ENCODE data around the gene FAM209A.
A peak's percentile ranks its signal among the peaks of the same experiment; 100 is the strongest.
"Not testable (repeated sequence)": the region's sequence is repeated elsewhere in the genome, so short reads cannot be mapped to it uniquely, and the experiment has no call there.

Gene FAM209A, protein sequence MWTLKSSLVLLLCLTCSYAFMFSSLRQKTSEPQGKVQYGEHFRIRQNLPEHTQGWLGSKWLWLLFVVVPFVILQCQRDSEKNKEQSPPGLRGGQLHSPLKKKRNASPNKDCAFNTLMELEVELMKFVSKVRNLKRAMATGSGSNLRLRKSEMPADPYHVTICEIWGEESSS

GRCh38 chr20:56524444-56524843, at the start of gene FAM209A:
FAM209A (plus strand) TSS chr20:56524744; CDS start chr20:56524809, 65 bp downstream.
- DNase-seq: not testable (repeated sequence)

- DNase-seq: no peak
These were observed 40.6 kb upstream of the FAM209A start for GRCh38 chr20:56483970-56484369.

DNA sequence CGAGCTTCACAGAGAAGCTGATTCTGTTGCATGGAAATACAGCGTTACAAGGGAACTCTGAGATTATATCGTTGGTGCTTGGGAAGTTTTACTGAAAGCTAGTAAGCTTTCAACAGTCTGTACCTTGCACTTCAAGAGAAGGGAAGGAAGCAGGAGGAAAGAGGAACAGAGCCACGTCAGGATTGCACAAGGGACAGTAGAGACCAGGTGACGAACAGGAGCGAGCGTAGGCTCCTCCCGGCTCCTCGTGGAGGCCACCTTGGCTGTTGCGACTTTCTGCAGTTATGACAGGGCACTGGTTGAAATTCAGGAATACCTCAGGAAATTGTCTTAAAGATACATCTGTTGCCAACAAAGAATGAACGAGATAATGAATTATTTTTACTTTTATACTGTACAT, 37.3 kb upstream of the FAM209A start:
- DNase-seq: no peak

DNA sequence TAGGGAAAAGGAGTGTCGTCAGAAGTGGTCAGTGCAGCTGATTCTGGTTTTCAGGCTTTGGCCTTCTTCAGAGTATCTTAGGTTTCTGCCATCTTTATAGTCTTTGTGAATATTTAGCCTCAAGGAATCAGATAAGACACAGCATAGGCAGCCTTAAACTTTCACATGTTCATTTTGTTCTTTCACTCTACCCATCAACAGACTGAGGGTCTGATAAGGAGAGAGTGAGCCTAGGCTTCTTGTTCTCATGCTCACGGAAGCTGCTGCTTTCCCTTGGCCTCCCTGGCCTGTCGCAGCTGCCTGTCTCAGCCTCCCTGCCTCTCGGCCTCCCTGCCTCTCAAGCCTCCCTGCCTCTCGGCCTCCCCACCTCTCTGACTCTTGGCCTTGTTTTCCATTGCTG, 36.0 kb upstream of the FAM209A start:
- DNase-seq: no peak

DNA sequence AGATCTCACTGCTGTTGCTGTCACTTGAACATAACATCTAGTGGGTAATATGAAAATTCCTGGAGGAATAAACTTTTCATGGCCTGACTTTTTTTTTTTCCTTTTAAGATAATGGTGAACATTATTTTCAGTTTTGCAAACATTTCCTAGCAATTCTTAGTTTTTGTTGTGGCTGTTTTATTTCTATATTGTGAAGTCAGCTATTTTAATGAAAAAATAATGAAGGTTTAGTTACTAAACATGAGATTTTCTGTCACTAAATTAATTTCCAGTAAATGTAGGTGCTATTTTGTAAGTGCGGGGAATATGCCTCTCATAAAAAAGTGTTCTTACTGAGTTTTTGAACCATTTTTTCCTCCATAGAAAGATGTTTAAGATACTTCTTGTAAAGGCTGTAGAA, 23.4 kb upstream of the FAM209A start:
- no peak for DNase-seq

DNA sequence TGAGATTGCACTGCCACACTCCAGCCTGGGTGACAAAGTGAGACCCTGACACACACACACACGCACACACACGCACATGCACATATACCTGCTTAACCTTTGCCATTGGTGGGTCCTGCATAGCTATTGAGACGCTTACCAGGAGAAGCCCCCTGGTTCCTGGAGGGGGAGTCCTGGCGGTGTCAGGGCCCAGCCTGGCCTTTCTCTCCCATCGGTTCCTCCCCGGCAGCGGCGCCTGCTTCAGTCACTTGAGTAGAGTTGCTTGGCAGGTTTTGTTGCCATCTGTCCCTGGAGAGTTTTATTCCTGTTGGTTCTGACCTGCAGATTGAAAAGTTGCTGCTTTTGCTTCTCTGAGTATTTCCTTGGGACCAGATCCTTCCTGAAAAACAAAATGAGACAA, 20.6 kb upstream of the FAM209A start:
- no peak for DNase-seq

GRCh38 chr20:56504373-56505005, 20.1 kb upstream of the FAM209A start:
- no peak for DNase-seq

GRCh38 chr20:56506103-56506502, 18.4 kb upstream of the FAM209A start:
- no peak for DNase-seq

- DNase-seq: no peak
These were observed 12.6 kb upstream of the FAM209A start for GRCh38 chr20:56511926-56512325.

GRCh38 chr20:56513161-56514150, 11.1 kb upstream of the FAM209A start:
- peak; percentile 86 for DNase-seq

GRCh38 chr20:56516631-56517030, 7.9 kb upstream of the FAM209A start:
- no peak for DNase-seq

GRCh38 chr20:56517211-56517610, 7.3 kb upstream of the FAM209A start:
- no peak for DNase-seq

DNA sequence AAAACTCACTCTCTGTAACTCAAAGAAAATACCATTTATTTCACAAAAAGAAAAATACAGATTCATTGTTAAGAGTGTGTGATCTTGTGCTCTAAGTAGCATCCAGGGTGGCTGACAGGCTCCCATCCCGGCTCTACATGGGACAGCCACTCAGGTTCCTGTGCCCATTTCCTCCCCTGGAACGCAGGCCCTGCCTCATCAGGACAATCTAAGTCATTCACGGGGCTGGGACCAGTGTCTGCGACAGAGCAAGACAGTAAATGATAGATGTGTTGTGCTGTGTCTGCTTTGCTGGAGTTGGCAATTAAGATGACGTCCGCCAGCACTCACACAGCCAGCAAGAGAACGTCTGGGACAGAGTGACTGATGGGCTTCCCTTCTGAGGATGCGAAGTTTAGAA, 6.9 kb upstream of the FAM209A start:
- DNase-seq: no peak

- no peak for DNase-seq
These were observed 6.4 kb upstream of the FAM209A start for GRCh38 chr20:56518126-56518525.

GRCh38 chr20:56518721-56519398, 5.7 kb upstream of the FAM209A start:
- DNase-seq: no peak

DNA sequence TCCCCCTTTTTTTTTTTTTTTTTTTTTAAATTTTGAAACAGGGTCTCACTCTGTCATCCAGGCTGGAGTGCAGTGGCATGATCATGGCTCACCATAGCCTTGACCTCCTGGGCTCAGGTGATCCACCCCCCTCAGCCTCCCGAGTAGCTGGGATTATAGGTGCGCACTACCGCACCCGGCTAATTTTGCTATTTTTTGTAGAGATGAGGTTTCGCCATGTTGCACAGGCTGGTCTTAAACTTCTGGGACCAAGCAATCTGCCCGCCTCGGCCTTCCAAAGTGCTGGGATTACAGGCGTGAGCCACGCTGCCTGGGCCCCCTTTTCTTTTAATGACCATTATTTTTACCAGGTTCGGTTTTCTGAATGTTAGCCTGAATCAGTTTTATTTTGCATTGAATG, 5.0 kb upstream of the FAM209A start:
- DNase-seq: no peak

- DNase-seq: no peak
These were observed 4.4 kb upstream of the FAM209A start for GRCh38 chr20:56520180-56520579.

GRCh38 chr20:56520746-56521354, 3.7 kb upstream of the FAM209A start:
- DNase-seq: not testable (repeated sequence)

- no peak for DNase-seq
These were observed 2.2 kb upstream of the FAM209A start for GRCh38 chr20:56522311-56522710.

DNA sequence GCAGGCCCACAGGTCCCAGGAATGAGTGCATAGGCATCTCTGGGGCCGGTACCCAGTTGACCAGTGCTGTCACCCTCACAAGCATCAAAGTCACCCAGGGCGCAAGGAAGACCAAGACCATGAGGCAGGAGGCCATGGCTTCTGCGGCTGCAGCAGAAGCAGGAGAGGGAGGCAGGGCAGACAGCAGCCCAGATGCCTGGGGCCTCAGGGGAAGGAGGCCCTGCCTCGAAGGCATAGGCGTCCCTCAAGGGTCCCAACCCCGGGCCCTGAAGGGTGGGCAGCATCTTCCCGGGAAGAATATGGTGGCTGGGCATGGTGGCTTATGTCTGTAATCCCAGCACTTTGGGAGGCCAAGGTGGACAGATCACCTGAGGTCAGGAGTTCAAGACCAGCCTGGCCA, 3.0 kb downstream of the FAM209A start:
- no peak for DNase-seq

- not testable (repeated sequence) for DNase-seq
These were observed 8.4 kb downstream of the FAM209A start, which contains the start of gene FAM209B for GRCh38 chr20:56532946-56533345. FAM209B (plus strand) TSS chr20:56533246; CDS start chr20:56533342, 96 bp downstream.

- no peak for DNase-seq
These were observed 13.5 kb downstream of the FAM209A start for GRCh38 chr20:56537997-56538396.

DNA sequence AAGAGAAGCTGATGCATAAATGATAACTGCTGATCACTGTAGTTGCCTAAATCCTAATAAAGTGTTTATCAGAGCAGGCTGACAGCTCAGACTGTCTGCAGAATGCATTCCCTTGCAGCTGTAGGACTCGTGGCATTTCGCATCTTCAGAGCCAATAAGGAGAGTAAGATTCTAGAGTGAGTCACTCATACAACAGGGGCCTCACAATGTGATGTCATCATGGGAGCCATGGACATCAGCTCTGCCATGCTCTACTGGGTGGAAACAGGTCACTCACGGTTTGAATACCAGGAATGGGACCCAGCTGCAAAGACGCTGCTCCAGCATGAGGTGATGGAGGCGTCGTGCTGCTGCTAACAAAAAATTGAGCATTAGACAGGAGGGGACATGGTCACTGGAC, 15.9 kb downstream of the FAM209A start:
- DNase-seq: no peak
